ENCODE measurements around the gene ZDHHC19.

DNA sequence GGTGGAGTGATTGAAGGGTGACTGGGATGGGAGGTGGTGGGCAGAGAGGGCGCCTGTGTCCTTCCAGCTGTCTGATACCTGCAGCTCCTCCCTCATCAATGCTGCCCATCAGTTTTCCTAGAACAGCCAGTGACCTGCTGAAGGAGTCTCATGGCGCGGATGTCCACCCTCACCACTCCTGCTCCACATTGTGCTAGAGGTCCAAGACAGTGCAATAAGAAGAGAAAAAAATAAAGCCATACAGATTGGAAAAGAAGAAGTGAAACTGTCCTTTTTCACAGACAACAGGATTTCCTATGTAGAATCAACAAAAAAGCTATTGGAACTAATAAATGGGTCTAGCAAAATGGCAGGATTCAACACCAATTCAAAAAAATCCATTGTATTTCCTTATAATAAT is 7.4 kb downstream of the ZDHHC19 start:
- no peak for TF ChIP-seq POLR2A (IDR thresholded peaks at IDR 0.05; ENCODE audit: extremely low read depth, insufficient read length)
- TF ChIP-seq, protein P1, sequence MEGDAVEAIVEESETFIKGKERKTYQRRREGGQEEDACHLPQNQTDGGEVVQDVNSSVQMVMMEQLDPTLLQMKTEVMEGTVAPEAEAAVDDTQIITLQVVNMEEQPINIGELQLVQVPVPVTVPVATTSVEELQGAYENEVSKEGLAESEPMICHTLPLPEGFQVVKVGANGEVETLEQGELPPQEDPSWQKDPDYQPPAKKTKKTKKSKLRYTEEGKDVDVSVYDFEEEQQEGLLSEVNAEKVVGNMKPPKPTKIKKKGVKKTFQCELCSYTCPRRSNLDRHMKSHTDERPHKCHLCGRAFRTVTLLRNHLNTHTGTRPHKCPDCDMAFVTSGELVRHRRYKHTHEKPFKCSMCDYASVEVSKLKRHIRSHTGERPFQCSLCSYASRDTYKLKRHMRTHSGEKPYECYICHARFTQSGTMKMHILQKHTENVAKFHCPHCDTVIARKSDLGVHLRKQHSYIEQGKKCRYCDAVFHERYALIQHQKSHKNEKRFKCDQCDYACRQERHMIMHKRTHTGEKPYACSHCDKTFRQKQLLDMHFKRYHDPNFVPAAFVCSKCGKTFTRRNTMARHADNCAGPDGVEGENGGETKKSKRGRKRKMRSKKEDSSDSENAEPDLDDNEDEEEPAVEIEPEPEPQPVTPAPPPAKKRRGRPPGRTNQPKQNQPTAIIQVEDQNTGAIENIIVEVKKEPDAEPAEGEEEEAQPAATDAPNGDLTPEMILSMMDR (IDR thresholded peaks at IDR 0.05; ENCODE audit: low read depth, low read length), result no peak
- TF ChIP-seq, protein P2, sequence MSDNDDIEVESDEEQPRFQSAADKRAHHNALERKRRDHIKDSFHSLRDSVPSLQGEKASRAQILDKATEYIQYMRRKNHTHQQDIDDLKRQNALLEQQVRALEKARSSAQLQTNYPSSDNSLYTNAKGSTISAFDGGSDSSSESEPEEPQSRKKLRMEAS (IDR thresholded peaks at IDR 0.05; ENCODE audit: low read depth, low read length), result no peak

Measured in NB4 (cell line).